Esophagus (tissue), 2 donors: Measurements from ENCODE around the gene CREB3L2. TPM values are rescaled to one million over a fixed set of nuclear protein-coding genes. Genes with fewer than 3 reads are reported as not detected.

Source experiments
- H3K27ac ChIP-seq, 2 donors: one replicate each; pipeline ENCODE4 v1.5.1; 2013; ENCODE audit warnings: low read depth in 2 of 2, mild to moderate bottlenecking in 2 of 2, inconsistent platforms in 1 of 2, low read length in 1 of 2, moderate library complexity in 1 of 2
- H3K27me3 ChIP-seq, 2 donors: one replicate each; pipeline ENCODE4 v1.6.1; 2013; ENCODE audit warnings: low read length in 2 of 2, control low read depth in 1 of 2, mild to moderate bottlenecking in 1 of 2; ENCODE audit not compliant: insufficient read depth in 2 of 2, control insufficient read depth in 1 of 2
- H3K36me3 ChIP-seq, 2 donors: one replicate each; pipeline ENCODE4 v1.6.1; 2013; ENCODE audit warnings: low read length in 1 of 2; ENCODE audit not compliant: control insufficient read depth in 2 of 2, insufficient read depth in 2 of 2
- H3K4me1 ChIP-seq, 2 donors: one replicate each; pipeline ENCODE4 v1.6.1; 2013; ENCODE audit warnings: low read length in 1 of 2; ENCODE audit not compliant: control insufficient read depth in 2 of 2, insufficient read depth in 2 of 2
- H3K4me3 ChIP-seq, 2 donors: one replicate each; pipeline ENCODE4 v1.5.1; 2013; ENCODE audit warnings: low read length in 2 of 2, mild to moderate bottlenecking in 2 of 2, low read depth in 1 of 2, moderate library complexity in 1 of 2
- H3K9me3 ChIP-seq, 2 donors: one replicate each; pipeline ENCODE4 v1.6.1; 2013; ENCODE audit warnings: mild to moderate bottlenecking in 2 of 2, low read depth in 1 of 2, low read length in 1 of 2, moderate library complexity in 1 of 2; ENCODE audit not compliant: control insufficient read depth in 2 of 2, insufficient read depth in 1 of 2
- WGBS, 2 donors: extraction: QIAGEN DNeasy Blood & Tissue Kit; methylation state at CpG; one replicate each; pipeline ENCODE4 v1.1.7; 2013; 5-methylcytosine and 5-hydroxymethylcytosine counted together
- polyA plus RNA-seq, 2 donors: library from polyadenylated mRNA; stranded (reverse); fragments of 200-250 nt; gene quantifications; one replicate each; pipeline ENCODE4 v1.2.3, GENCODE V29; 2013
- donor health status: healthy with polysubstance abuse.
- donor health status: Bipolar disorder and iron deficiency.

CREB3L2 gene
- polyA plus RNA-seq, 2 donors: 4.9 to 7.3 TPM

DNA sequence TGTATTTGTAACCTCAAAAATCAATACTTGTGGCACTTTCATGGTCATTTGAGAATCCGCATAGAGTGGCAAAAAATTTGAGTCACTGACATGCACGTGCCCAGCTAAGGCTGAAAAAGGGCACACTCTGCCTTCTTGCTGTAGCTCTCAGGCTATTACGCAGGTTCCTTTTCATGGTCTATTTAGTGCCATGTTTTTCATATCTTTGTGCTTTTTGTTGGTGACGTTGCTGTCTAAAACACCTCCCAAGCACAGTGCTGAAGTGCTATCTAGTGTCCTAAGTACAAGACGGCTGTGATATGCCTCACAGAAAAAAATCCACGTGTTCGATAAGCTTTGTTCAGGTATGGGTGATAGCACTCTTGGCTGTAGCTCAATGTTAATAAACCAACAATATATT, 50.9 kb downstream of the CREB3L2 start:
- WGBS, 2 donors: 70 to 89% methylated on average over 7 of the region's 7 CpGs
- H3K27ac ChIP-seq: no peak overlapping the region
- no peak overlapping the region for H3K4me3 ChIP-seq
- no peaks in the 10 kb centered on the region for H3K27me3 ChIP-seq
- no peaks in the 10 kb centered on the region for H3K36me3 ChIP-seq
- no peaks in the 10 kb centered on the region for H3K4me1 ChIP-seq
- H3K9me3 ChIP-seq: no peaks in the 10 kb centered on the region

DNA sequence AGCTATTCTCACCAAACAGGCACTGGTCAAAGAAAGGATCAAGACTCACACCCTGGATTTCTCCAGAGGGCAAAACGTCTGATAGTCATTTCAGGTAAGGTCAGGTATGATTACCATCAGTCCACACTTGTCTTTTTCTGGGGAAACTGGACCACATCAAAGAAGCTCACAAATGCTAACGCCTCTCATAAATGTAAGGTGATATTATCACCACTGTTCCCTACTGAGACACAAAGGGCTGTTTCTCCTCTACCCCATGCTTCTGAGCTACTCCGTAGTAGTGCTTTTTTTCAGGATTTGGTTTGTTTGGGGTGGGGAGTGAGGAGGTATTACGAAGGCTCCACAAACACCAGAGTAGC, 51.6 kb downstream of the CREB3L2 start:
- 81 to 83% methylated on average over 4 of the region's 4 CpGs for WGBS, 2 donors
- no peaks in the 10 kb centered on the region for H3K27me3 ChIP-seq
- H3K4me1 ChIP-seq: no peaks in the 10 kb centered on the region
- no peak overlapping the region for H3K27ac ChIP-seq
- H3K9me3 ChIP-seq: no peaks in the 10 kb centered on the region
- H3K4me3 ChIP-seq: no peak overlapping the region
- no peaks in the 10 kb centered on the region for H3K36me3 ChIP-seq

DNA sequence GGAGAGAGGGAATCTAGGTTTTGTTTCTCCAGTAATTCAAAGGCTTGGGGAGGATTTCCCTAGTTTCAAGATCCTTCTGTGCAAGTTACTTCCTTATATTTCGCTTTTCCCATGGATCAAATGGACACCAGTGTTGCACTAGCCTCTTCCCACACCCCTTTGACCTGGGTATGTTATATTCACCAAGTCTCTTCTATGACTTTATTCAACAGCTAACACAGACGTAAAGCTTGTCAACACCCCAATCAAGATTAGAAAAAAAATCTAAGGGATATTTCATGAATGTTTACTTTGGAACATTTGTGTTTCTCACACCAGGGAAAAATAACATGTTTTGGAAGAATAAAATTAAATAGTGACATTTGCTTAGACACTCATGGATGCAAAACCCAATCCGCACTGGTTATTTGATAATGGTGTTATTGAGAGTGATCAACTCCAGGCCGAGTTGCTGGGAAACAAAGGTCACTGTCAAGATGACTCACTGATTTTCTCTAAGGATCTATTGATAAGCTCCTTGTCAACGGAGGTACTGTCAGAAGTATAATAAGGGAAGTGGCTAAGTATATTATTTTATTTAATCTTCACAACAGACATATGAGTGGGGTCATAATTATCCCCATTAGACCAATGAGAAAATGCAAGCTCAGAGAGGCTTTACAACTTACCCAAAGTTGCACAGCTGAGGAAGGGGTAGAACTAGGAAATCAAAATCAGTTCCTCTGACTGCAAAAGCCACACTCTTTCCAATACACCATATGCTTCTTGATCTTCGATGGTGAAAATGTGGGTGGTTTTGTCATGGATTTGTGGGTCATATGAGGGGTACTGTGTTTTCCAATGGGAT, 52.2 kb downstream of the CREB3L2 start:
- Histone ChIP-seq H3K27ac (no peak overlapping the region), H3K9me3 (no peaks in the 10 kb centered on the region), H3K27me3 (no peaks in the 10 kb centered on the region), H3K4me1 (no peaks in the 10 kb centered on the region), H3K36me3 (no peaks in the 10 kb centered on the region), H3K4me3 (no peak overlapping the region)
- WGBS, 2 donors: 73 to 84% methylated on average over 6 of the region's 6 CpGs

DNA sequence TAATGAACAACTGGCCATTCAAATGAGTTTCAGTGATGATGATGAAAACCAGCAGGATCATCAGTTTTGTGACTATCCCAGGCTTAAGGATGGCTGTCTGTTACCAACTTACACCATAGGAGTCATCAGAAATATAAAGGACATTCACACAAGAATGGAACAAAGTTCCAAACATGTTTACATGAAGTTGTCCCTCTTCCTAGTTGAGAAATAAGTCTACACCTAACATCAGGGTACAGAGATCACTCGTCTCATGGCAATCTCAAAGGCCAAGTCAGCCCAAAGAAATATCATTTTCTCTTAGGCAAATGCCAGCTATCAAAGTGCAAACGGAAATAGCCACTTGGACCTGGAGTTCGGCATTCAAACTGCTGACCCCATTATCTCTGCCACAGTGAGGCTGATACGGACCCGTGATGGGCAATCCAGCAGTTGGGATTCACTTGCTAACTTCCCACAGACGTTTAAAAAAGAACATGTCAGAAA, 53.0 kb downstream of the CREB3L2 start:
- no peak overlapping the region for H3K4me3 ChIP-seq
- no peaks in the 10 kb centered on the region for H3K4me1 ChIP-seq
- H3K27ac ChIP-seq: no peak overlapping the region
- no peaks in the 10 kb centered on the region for H3K36me3 ChIP-seq
- no peaks in the 10 kb centered on the region for H3K27me3 ChIP-seq
- H3K9me3 ChIP-seq: no peaks in the 10 kb centered on the region
- WGBS, 2 donors: 70 to 90% methylated on average over 6 of the region's 6 CpGs

DNA sequence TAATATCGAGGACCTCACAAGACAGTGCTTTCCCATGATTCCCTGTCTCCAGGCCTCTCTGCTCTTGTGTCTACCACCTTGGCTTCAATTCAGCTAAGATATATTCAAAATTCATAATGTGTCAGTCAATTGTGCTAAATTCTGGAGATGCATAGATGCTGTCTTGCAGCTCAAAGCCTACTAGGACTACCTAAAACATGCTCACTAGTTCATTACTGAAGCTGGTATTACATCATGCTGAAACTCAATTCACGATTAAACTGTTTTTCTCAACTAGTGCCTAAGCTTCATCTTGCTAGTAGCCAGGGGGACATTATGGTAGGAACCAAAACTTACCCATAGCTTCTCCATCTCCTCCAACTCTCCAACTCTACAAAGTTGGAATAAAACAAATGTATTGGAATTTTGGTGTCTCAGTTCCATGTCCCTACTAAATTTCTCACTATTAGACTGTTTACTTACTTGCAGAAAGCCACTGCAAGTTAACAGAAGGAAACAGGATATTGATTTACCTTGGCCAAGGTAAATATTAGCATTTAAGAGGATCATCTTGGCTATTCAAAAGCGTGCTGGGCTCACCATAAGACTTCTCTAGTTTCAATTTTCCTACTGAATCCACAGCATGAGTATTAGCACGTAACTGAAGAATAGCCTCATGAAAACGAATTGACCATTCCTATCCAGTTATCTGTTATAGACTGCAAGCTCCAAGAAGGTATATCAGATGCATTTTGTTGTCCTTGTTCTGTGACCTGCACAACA, 53.6 kb downstream of the CREB3L2 start:
- Histone ChIP-seq H3K36me3 (no peaks in the 10 kb centered on the region), H3K9me3 (no peaks in the 10 kb centered on the region), H3K27ac (no peak overlapping the region), H3K4me3 (no peak overlapping the region), H3K27me3 (no peaks in the 10 kb centered on the region), H3K4me1 (no peaks in the 10 kb centered on the region)
- WGBS, 2 donors: 81 to 89% methylated on average over 5 of the region's 5 CpGs

DNA sequence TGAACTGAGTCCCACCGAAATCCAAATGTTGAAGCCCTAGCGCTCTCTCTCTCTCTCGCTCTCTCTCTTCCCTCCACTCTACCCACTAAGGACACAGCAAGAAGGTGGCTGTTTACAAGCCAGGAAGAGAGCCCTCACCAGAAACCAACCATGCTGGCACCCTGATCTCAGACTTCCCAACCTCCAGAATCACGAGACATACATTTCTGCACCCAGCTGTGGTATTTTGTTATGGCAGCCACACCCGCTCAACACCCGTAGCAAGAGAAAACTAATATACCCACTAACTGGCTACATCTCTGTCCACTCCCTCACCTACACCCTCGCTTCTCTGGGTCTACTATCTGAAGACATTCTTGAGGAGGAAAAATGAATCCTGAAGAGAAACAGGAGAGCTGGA, 54.8 kb downstream of the CREB3L2 start:
- Histone ChIP-seq H3K4me1 (no peaks in the 10 kb centered on the region), H3K27me3 (no peaks in the 10 kb centered on the region), H3K9me3 (no peaks in the 10 kb centered on the region), H3K27ac (no peak overlapping the region), H3K36me3 (no peaks in the 10 kb centered on the region), H3K4me3 (no peak overlapping the region)
- 88 to 89% methylated on average over 7 of the region's 7 CpGs for WGBS, 2 donors

DNA sequence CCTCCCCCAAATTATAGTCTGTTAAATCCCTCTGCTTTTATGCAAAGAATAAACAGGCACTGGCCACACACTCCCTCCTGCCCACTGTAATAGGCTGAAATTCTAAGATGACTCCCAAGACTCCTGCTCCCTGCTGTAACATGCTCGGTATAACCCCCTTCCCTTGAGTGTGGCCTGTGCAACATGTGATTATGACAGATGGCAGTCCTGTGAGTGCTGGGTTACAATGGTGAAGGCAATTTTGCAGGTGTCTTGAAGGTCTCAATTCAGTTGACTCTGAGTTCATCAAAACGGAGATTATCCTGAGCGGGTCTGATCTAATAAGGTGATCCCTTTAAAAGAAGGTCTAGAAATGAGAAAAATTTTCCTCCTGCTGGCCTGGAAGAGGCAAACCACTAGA, 55.9 kb downstream of the CREB3L2 start:
- peaks cover 0 to under 1% of the 10 kb centered on the region in 2 donors for H3K36me3 ChIP-seq
- no peaks in the 10 kb centered on the region for H3K9me3 ChIP-seq
- 83 to 91% methylated on average over 3 of the region's 3 CpGs for WGBS, 2 donors
- no peak overlapping the region for H3K27ac ChIP-seq
- peaks cover 0 to 2% of the 10 kb centered on the region in 2 donors for H3K4me1 ChIP-seq
- H3K27me3 ChIP-seq: no peaks in the 10 kb centered on the region
- no peak overlapping the region for H3K4me3 ChIP-seq

DNA sequence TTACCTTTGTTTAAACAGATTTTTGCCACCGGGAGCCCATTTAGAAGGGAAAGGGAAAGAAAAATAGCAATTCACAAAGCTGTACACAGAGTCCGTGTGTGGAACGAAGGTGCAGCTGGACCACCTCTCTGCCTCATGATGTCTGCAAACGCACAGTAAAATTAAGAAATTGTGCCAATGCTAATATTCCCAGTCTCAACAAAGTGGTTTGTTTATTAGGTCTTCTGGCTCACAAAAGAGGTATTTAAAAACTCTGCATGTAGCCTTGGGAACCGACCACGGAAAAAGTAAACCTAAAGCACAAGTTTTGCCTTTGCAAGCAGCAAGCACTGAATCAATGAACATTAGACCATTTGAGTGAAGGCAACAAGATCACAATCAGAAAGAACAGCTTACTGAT, 57.7 kb downstream of the CREB3L2 start:
- Histone ChIP-seq H3K9me3 (no peaks in the 10 kb centered on the region), H3K4me1 (peaks cover 2 to 5% of the 10 kb centered on the region in 2 donors), H3K27me3 (no peaks in the 10 kb centered on the region), H3K4me3 (no peak overlapping the region), H3K27ac (no peak overlapping the region), H3K36me3 (peaks cover 0 to 3% of the 10 kb centered on the region in 2 donors)
- WGBS, 2 donors: 54 to 66% methylated on average over 6 of the region's 6 CpGs

DNA sequence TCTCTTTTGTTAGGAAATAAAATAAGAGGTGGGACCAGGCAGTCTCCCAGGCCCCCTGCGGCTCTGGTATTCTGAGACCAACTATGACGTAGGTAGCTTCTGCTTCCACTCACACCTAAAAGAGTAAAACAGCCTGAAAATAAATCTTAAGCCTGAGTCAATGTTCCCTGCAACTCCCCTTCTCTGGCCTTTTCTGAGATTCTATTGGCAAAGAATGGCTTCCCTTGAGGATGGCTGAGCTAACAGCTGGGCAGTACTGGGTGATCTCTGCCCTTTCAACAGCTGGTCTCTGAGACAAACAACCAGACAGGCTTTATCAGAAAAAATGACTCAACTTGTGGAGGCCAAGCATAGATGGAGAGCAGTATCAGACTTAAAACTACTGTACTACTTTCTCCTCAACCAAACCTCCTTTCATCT, 58.7 kb downstream of the CREB3L2 start:
- H3K4me1 ChIP-seq: peaks cover 2 to 5% of the 10 kb centered on the region in 2 donors
- H3K27ac ChIP-seq: peak overlapping the region in 1 of 2 donors; percentile 40
- peaks cover 0 to 3% of the 10 kb centered on the region in 2 donors for H3K36me3 ChIP-seq
- no peak overlapping the region for H3K4me3 ChIP-seq
- no peaks in the 10 kb centered on the region for H3K9me3 ChIP-seq
- 83 to 85% methylated on average over 2 of the region's 2 CpGs for WGBS, 2 donors
- no peaks in the 10 kb centered on the region for H3K27me3 ChIP-seq
